Testis (tissue), 2 donors: ENCODE data around the gene SPATA19.

Experiments
- CTCF ChIP-seq, 3 experiments: fragments of 450-650 bp in 2 of 3; fragments of 200-600 bp in 1 of 3; sonication (generic) in 1 of 3; IDR thresholded peaks; one replicate each; pipeline ENCODE4 v1.5.1; 2016 to 2019; ENCODE audit warnings: antibody characterized with exemption in 3 of 3, mild to moderate bottlenecking in 2 of 3, moderate library complexity in 1 of 3
- POLR2A ChIP-seq: fragments of 450-650 bp; IDR thresholded peaks from one replicate; pipeline ENCODE4 v1.6.1; 2017; ENCODE audit warnings: antibody characterized with exemption, mild to moderate bottlenecking, moderate library complexity

GRCh38 chr11:133845413-133845812 is at the start of gene SPATA19:
- TF ChIP-seq CTCF (IDR thresholded peaks at IDR 0.05): no peak
- TF ChIP-seq POLR2A: no peak
